ENCODE results near the gene EPN3. TPM values are rescaled to one million over a fixed set of nuclear protein-coding genes. Genes with fewer than 3 reads are reported as not detected.

The EPN3 gene
- total RNA-seq, 2 experiments from 2014 or later = not detected

GRCh38 chr17:50593321-50593720 lies 60.8 kb downstream of the EPN3 start:
- Mint-ChIP-seq H3K4me1 (ENCODE audit: low read depth) (no peaks in the 10 kb centered on the region), H3K9me3 (no peaks in the 10 kb centered on the region), H3K36me3 (ENCODE audit: low read depth) (no peaks in the 10 kb centered on the region), H3K4me3 (no peak overlapping the region), H3K27ac (no peak overlapping the region), H3K27me3 (no peaks in the 10 kb centered on the region)
- ChIA-PET POLR2A (no interaction called here), CTCF (no interaction called here)
- DNase-seq = no peak
- intact Hi-C loops (cut with micrococcal nuclease) = no loop called here
- ATAC-seq = no peak
- TF ChIP-seq CTCF (IDR thresholded peaks at IDR 0.05) = no peak

Other genes starting within 250 kb of the EPN3 start
- gene XYLT2, start 186.6 kb upstream of the EPN3 start, total RNA-seq = 10 to 100 TPM; 24.4 to 25.3 TPM
- gene MRPL27, start 159.6 kb upstream of the EPN3 start, total RNA-seq = 10 to 100 TPM; 54.6 to 55.8 TPM
- gene EME1, start 159.5 kb upstream of the EPN3 start, total RNA-seq = 10 to 100 TPM; 48.0 to 48.6 TPM
- 10 to 100 TPM; 70.6 to 71.0 TPM for gene LRRC59, start 135.2 kb upstream of the EPN3 start, total RNA-seq
- 10 to 100 TPM; 14.5 to 17.5 TPM for gene ACSF2, start 106.5 kb upstream of the EPN3 start, total RNA-seq
- not detected for gene CHAD, start 63.9 kb upstream of the EPN3 start, total RNA-seq
- gene RSAD1, start 53.9 kb upstream of the EPN3 start, total RNA-seq = 10 to 100 TPM; 39.2 to 40.7 TPM
- 1 to 10 TPM; 6.7 to 6.9 TPM for gene MYCBPAP, start 24.3 kb upstream of the EPN3 start, total RNA-seq
- 10 to 100 TPM; 29.0 to 36.2 TPM for gene SPATA20, start 14.4 kb downstream of the EPN3 start, total RNA-seq
- under 1 TPM in 1 of 2 experiments, not detected in 1; 0.13 TPM for gene CACNA1G, start 28.0 kb downstream of the EPN3 start, total RNA-seq
- not detected for gene ABCC3, start 102.1 kb downstream of the EPN3 start, total RNA-seq
- gene ANKRD40, start 175.2 kb downstream of the EPN3 start, total RNA-seq = 10 to 100 TPM; 26.3 to 27.3 TPM
- 100 to 1,000 TPM; 148 to 160 TPM for gene LUC7L3, start 186.9 kb downstream of the EPN3 start, total RNA-seq
- gene ANKRD40CL, start 234.8 kb downstream of the EPN3 start, total RNA-seq = not detected

Data from activated CD8-positive, alpha-beta T cell treated with anti-CD3 and anti-CD28 coated beads for 36 hours (primary cell).